H9 (cell line): Measurements from ENCODE around the gene DNAJC21. TPM values are rescaled to one million over a fixed set of nuclear protein-coding genes. Genes with fewer than 3 reads are reported as not detected.

ENCODE experiments used
- DNase-seq: peaks from one replicate; pipeline ENCODE4 v3.0.0-alpha.2; 2017
- H2AFZ ChIP-seq: one replicate; pipeline ENCODE4 v1.6.1; 2013; ENCODE audit warnings: mild to moderate bottlenecking, low read length, control low read depth, moderate library complexity
- H2AK5ac ChIP-seq: 2 replicates; pipeline ENCODE4 v1.6.1; 2013; ENCODE audit warnings: low read length, control low read depth, mixed read lengths; ENCODE audit not compliant: insufficient read length
- H2BK120ac ChIP-seq: one replicate; pipeline ENCODE4 v1.6.1; 2013; ENCODE audit warnings: low read depth, mild to moderate bottlenecking, low read length, control low read depth, inconsistent platforms; ENCODE audit not compliant: poor library complexity, severe bottlenecking
- H2BK12ac ChIP-seq: 2 replicates; pipeline ENCODE4 v1.6.1; 2013; ENCODE audit warnings: low read length, control low read depth, mixed read lengths, low read depth; ENCODE audit not compliant: insufficient read length
- H2BK15ac ChIP-seq: 2 replicates; pipeline ENCODE4 v1.6.1; 2013; ENCODE audit warnings: low read depth, low read length, control low read depth
- H2BK20ac ChIP-seq: one replicate; pipeline ENCODE4 v1.6.1; 2013; ENCODE audit warnings: low read depth, mild to moderate bottlenecking, low read length, control low read depth, inconsistent platforms; ENCODE audit not compliant: poor library complexity, severe bottlenecking
- H2BK5ac ChIP-seq: 2 replicates; pipeline ENCODE4 v1.6.1; 2013; ENCODE audit warnings: low read length, control low read depth, mixed read lengths; ENCODE audit not compliant: insufficient read length
- H3K14ac ChIP-seq: 2 replicates; pipeline ENCODE4 v1.6.1; 2013; ENCODE audit warnings: low read length, control low read depth; ENCODE audit not compliant: insufficient read depth
- H3K18ac ChIP-seq: 2 replicates; pipeline ENCODE4 v1.6.1; 2013; ENCODE audit warnings: low read depth, mild to moderate bottlenecking, mixed read lengths, low read length, control low read depth; ENCODE audit not compliant: insufficient read length
- H3K23ac ChIP-seq: 2 replicates; pipeline ENCODE4 v1.6.1; 2013; ENCODE audit warnings: low read length, control low read depth, mixed read lengths, low read depth; ENCODE audit not compliant: insufficient read length
- H3K23me2 ChIP-seq: 2 replicates; pipeline ENCODE4 v1.6.1; 2013; ENCODE audit warnings: low read depth, mild to moderate bottlenecking, mixed read lengths, low read length, control low read depth; ENCODE audit not compliant: insufficient read length, poor library complexity, severe bottlenecking
- H3K27ac ChIP-seq: 2 replicates; pipeline ENCODE4 v1.5.1; 2013; ENCODE audit warnings: low read length, control low read depth, mixed read lengths, low read depth; ENCODE audit not compliant: insufficient read length
- H3K27me3 ChIP-seq: 2 replicates; pipeline ENCODE4 v1.6.1; 2013; ENCODE audit warnings: low read length, control low read depth, inconsistent platforms; ENCODE audit not compliant: insufficient read depth
- H3K4ac ChIP-seq: 2 replicates; pipeline ENCODE4 v1.6.1; 2013; ENCODE audit warnings: low read depth, mild to moderate bottlenecking, control low read depth, inconsistent platforms, low read length, moderate library complexity
- H3K4me1 ChIP-seq: 2 replicates; pipeline ENCODE4 v1.6.1; 2013; ENCODE audit warnings: low read length, control low read depth, inconsistent platforms; ENCODE audit not compliant: insufficient read depth
- H3K4me2 ChIP-seq: 2 replicates; pipeline ENCODE4 v1.6.1; 2013; ENCODE audit warnings: low read length, control low read depth, mixed read lengths; ENCODE audit not compliant: insufficient read length, insufficient read depth
- H3K56ac ChIP-seq: 2 replicates; pipeline ENCODE4 v1.6.1; 2013; ENCODE audit warnings: low read depth, mild to moderate bottlenecking, mixed read lengths, low read length, control low read depth; ENCODE audit not compliant: insufficient read length
- H3K79me1 ChIP-seq: 2 replicates; pipeline ENCODE4 v1.6.1; 2013; ENCODE audit warnings: low read depth, mild to moderate bottlenecking, moderate library complexity, low read length, control low read depth, inconsistent platforms; ENCODE audit not compliant: insufficient read depth, poor library complexity, severe bottlenecking
- H3K79me2 ChIP-seq: 2 replicates; pipeline ENCODE4 v1.6.1; 2013; ENCODE audit warnings: low read length, control low read depth, inconsistent platforms; ENCODE audit not compliant: insufficient read depth
- H3K9ac ChIP-seq: 2 replicates; pipeline ENCODE4 v1.6.1; 2013; ENCODE audit warnings: low read length, control low read depth, mixed read lengths; ENCODE audit not compliant: insufficient read length; ENCODE audit errors: extremely low read depth
- H3K9me3 ChIP-seq: one replicate; pipeline ENCODE4 v1.6.1; 2013; ENCODE audit warnings: low read depth, low read length, inconsistent platforms; ENCODE audit not compliant: control insufficient read depth
- H3T11ph ChIP-seq: one replicate; pipeline ENCODE4 v1.6.1; 2013; ENCODE audit warnings: mild to moderate bottlenecking, low read length, control low read depth, inconsistent platforms
- H4K20me1 ChIP-seq: one replicate; pipeline ENCODE4 v1.6.1; 2013; ENCODE audit not compliant: control insufficient read depth, insufficient read length, insufficient read depth
- H4K5ac ChIP-seq: 2 replicates; pipeline ENCODE4 v1.6.1; 2013; ENCODE audit warnings: low read depth, mild to moderate bottlenecking, mixed read lengths, low read length, control low read depth; ENCODE audit not compliant: insufficient read length
- H4K8ac ChIP-seq: replicated peaks from 2 replicates; pipeline ENCODE4 v1.6.1; 2013; ENCODE audit warnings: low read length, control low read depth, mixed read lengths, low read depth; ENCODE audit not compliant: insufficient read length
- H4K91ac ChIP-seq: 2 replicates; pipeline ENCODE4 v1.6.1; 2013; ENCODE audit warnings: low read depth, mild to moderate bottlenecking, moderate library complexity, mixed read lengths, low read length, control low read depth; ENCODE audit not compliant: insufficient read length
- H3K27ac Mint-ChIP-seq, 3 experiments: 2 replicates in 2 of 3; 3 replicates in 1 of 3; pipeline ENCODE4 v1.8.0; 2020 to 2021; ENCODE audit warnings: mixed read lengths in 3 of 3, mild to moderate bottlenecking in 1 of 3, moderate library complexity in 1 of 3
- H3K27me3 Mint-ChIP-seq: 2 replicates; pipeline ENCODE4 v1.8.0; 2021; ENCODE audit warnings: low read depth, mild to moderate bottlenecking, moderate library complexity, mixed read lengths
- H3K36me3 Mint-ChIP-seq, 3 experiments: 2 replicates in 2 of 3; 3 replicates in 1 of 3; pipeline ENCODE4 v1.8.0; 2020 to 2021; ENCODE audit warnings: low read depth in 3 of 3, mixed read lengths in 3 of 3; ENCODE audit not compliant: insufficient read depth in 1 of 3
- H3K4me1 Mint-ChIP-seq, 2 experiments: 2 replicates each; pipeline ENCODE4 v1.8.0; 2020; ENCODE audit warnings: mixed read lengths in 2 of 2
- H3K4me3 Mint-ChIP-seq, 2 experiments: 2 replicates in 1 of 2; 3 replicates in 1 of 2; pipeline ENCODE4 v1.8.0; 2020 to 2021; ENCODE audit warnings: mild to moderate bottlenecking in 2 of 2, mixed read lengths in 2 of 2, moderate library complexity in 1 of 2
- H3K9me3 Mint-ChIP-seq, 2 experiments: 2 replicates in 1 of 2; 3 replicates in 1 of 2; pipeline ENCODE4 v1.8.0; 2020; ENCODE audit warnings: mild to moderate bottlenecking in 2 of 2, mixed read lengths in 2 of 2, moderate library complexity in 1 of 2
- WGBS: extraction: QIAGEN DNeasy Blood & Tissue Kit; methylation state at CpG from one replicate; pipeline ENCODE4 v1.1.7; 2013; ENCODE audit warnings: missing lambda C conversion rate, low lambda C conversion rate, mixed read lengths; ENCODE audit not compliant: insufficient read length; ENCODE audit errors: extremely low coverage; 5-methylcytosine and 5-hydroxymethylcytosine counted together
- total RNA-seq: library from RNA; stranded (reverse); gene quantifications from 2 replicates; pipeline ENCODE4 v1.2.1, GENCODE V29; 2021
- TF ChIP-seq, protein P1 (sequence below): fragments of 200-600 bp; sonication (generic); conservative IDR thresholded peaks from 3 replicates; pipeline ENCODE4 v1.8.0; 2021; ENCODE audit warnings: antibody characterized with exemption, mild to moderate bottlenecking

The DNAJC21 gene
- total RNA-seq, 1 experiment from 2014 or later, result 50.4 TPM

DNA sequence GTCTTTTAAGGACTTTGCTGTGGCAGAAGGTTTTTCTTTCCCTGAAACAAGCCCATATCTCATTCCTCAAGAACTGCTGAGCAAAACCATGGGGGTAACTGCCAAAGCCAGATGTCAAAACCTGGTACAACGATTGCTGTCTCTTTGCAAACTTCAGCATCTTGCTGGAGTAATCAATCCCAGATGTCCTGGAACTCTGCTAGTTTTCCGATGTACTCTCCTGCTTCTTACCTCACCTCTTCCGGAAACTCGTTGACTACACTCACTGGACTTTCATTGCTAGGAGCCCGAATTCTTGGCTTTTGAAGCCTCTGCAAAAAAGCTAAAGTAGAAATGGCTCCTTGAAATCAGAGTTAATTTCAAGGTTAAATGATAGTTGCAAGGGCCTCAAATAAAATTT lies 37.4 kb upstream of the DNAJC21 start:
- Histone ChIP-seq H3K27me3 (no peaks in the 10 kb centered on the region), H3K14ac (no peak overlapping the region), H3T11ph (no peak overlapping the region), H4K8ac (no peak overlapping the region), H2AK5ac (no peak overlapping the region), H3K79me2 (no peaks in the 10 kb centered on the region), H3K23me2 (no peaks in the 10 kb centered on the region), H2BK15ac (no peak overlapping the region), H3K9ac (no peak overlapping the region), H4K20me1 (no peaks in the 10 kb centered on the region), H3K79me1 (no peaks in the 10 kb centered on the region), H4K5ac (no peak overlapping the region), H3K56ac (no peak overlapping the region), H3K27ac (no peak overlapping the region), H3K4me1 (no peaks in the 10 kb centered on the region), H2BK12ac (no peak overlapping the region), H3K23ac (no peak overlapping the region), H2BK20ac (no peak overlapping the region), H2BK5ac (no peak overlapping the region), H2AFZ (no peak overlapping the region), H4K91ac (no peak overlapping the region), H3K18ac (no peak overlapping the region), H3K9me3 (no peaks in the 10 kb centered on the region), H3K4me2 (no peak overlapping the region), H3K4ac (no peak overlapping the region), H2BK120ac (no peak overlapping the region)
- no peak overlapping the region for H3K27ac Mint-ChIP-seq
- WGBS, result no CpG with 5 or more reads among the region's 5 CpGs
- no peaks in the 10 kb centered on the region; the same call in 1 of the 2 replicates for H3K27me3 Mint-ChIP-seq
- peaks cover 0 to 4% (median 0%) of the 10 kb centered on the region in 3 experiments; a peak in 2 of 7 replicates for H3K36me3 Mint-ChIP-seq
- H3K4me3 Mint-ChIP-seq, result no peak overlapping the region
- no peak for DNase-seq
- no peaks in the 10 kb centered on the region for H3K9me3 Mint-ChIP-seq
- peaks cover 2 to 3% of the 10 kb centered on the region in 2 experiments; a peak in 3 of 4 replicates for H3K4me1 Mint-ChIP-seq
- TF ChIP-seq, protein P1, sequence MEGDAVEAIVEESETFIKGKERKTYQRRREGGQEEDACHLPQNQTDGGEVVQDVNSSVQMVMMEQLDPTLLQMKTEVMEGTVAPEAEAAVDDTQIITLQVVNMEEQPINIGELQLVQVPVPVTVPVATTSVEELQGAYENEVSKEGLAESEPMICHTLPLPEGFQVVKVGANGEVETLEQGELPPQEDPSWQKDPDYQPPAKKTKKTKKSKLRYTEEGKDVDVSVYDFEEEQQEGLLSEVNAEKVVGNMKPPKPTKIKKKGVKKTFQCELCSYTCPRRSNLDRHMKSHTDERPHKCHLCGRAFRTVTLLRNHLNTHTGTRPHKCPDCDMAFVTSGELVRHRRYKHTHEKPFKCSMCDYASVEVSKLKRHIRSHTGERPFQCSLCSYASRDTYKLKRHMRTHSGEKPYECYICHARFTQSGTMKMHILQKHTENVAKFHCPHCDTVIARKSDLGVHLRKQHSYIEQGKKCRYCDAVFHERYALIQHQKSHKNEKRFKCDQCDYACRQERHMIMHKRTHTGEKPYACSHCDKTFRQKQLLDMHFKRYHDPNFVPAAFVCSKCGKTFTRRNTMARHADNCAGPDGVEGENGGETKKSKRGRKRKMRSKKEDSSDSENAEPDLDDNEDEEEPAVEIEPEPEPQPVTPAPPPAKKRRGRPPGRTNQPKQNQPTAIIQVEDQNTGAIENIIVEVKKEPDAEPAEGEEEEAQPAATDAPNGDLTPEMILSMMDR, result no peak
